NCI-H2196 (cell line): ENCODE measurements around the gene ADSS1.

Experiments
- DNase-seq: peaks from one replicate; lab custom pipeline; 2025; ENCODE audit not compliant: unreplicated experiment; lab: John Stamatoyannopoulos, UW

ADSS1 gene

GRCh38 chr14:104781271-104782077, 57.4 kb downstream of the ADSS1 start:
- DNase-seq, result no peak

DNA sequence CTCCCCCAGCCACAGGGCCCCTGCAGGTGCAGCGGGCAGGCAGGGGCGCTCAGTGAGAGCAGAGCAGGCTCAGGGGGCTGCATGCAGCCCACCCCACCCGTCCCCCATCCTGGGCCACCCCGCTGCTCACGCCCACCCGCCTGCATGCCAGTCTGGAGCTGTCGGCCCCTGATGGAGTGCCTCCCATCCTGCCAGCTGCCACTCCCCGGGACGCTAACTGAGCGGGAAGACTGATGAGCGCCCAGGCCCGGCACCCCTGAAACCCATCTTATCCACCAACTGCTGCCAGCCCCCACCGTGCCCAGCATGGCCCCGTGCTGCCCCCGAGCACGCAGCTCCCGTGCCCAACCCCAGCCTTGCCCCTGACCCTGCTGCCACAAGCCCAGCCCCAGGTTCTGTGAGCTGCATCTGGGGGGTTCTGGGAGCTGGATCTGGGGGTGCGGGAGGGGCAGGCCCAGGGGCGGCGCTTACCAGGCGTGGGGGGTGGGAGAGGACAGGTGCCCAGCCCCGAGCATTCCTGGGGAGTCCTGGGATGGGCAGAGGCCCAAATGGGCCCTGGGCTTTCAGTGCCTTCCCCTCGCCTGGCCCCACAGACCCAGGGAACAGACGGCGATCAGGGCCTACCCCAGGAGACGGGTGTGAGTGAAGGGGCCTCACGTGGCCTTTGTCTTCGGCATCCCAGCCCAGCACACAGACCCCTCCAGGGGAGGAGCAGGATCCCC, 58.2 kb downstream of the ADSS1 start:
- DNase-seq, result no peak

DNA sequence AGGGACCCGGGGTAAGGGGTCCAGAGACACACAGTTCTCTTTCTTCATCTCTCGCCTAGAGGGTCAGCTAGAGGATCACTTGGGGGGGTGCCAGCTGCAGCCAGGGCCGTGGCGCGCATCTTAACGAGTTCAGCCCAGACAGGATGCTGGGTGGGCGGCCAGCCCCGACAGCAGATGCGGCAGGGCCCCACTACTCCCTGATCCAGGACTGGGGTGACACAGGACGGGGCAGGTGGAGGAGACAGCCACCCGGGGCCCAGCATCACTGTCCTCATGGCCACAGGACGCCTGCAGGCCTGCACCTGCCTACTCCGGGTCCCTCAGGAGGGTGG, 58.7 kb downstream of the ADSS1 start:
- DNase-seq, result no peak

GRCh38 chr14:104783484-104784217, 59.6 kb downstream of the ADSS1 start:
- no peak for DNase-seq

GRCh38 chr14:104784218-104784568, 60.2 kb downstream of the ADSS1 start:
- DNase-seq, result no peak

- DNase-seq, result no peak
Observed at GRCh38 chr14:104784846-104785707, 61.0 kb downstream of the ADSS1 start.

GRCh38 chr14:104785708-104786080, 61.7 kb downstream of the ADSS1 start:
- DNase-seq, result no peak

DNA sequence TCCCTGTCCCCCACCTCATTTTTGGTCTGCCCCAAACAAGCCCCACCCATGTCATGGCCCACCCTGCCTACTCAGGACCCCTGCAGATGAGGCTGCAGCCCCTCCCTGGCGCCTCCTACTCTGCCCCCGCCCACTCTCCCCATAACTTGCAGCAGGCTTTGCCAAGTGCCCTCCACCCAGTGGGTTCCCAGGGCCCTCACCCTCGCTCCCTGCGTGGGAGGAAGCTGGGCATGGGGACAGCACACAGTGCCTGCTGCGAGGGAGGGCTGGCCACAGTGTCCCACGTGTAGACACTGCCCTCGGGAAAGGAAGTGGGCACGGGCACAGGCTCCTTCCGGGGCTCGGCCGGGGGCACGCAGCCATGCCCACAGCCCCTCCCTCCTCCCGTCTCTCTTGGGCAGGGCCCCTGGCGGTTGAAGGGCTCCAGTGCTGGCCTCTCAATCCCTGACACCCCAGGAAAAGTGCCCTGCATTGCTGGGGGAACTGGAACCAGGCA, 62.1 kb downstream of the ADSS1 start:
- DNase-seq, result no peak

DNA sequence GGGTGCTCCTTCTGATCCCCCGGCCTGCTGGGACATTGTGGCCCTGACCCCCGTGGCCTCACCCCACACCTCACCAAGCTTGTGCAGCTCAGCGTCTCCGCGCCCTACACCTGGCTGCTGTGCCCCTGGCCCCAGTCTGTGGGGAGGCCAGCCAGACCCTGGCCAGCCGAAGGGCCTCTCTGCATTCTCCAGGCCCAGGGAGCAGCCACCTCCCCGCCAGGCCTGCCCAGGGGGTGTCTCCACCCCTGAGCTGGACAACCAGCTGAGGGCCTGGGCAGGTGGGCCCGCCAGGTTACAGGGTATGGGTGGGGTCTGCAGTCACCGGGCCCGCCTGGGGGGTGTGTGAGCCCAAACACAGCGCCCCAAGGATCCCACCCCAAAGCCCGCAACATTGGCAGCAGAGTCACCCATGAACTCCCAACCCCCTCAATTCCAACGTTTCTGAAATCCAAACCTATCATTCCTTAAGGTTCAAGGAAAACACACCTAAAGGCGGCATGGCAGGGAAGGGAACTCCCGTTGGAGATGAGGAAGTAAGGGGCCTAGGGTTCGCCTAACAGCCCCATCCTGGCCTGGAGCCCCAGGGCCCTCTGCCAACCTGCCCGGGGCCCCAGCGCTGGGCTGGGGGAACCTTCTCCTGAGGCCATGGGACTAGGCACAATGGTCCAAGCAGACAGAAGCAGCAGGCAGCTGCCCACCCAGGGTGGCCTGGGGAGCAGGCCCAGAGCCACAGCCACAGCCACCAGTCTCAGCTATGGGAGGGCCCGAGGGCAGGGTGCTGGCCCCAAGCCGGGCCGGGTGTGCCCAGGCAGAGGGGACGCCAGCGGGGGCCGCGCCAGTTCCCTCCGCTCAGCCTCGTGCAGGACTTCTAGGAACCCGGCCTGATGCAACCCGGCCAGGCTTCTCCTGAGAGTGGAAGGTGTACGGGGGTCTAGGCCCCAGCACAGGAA, 63.0 kb downstream of the ADSS1 start:
- no peak for DNase-seq

- no peak for DNase-seq
Observed at GRCh38 chr14:104787736-104788135, 63.7 kb downstream of the ADSS1 start.

- no peak for DNase-seq
Observed at GRCh38 chr14:104788161-104788818, 64.3 kb downstream of the ADSS1 start.

GRCh38 chr14:104788873-104789663, 65.0 kb downstream of the ADSS1 start:
- no peak for DNase-seq

DNA sequence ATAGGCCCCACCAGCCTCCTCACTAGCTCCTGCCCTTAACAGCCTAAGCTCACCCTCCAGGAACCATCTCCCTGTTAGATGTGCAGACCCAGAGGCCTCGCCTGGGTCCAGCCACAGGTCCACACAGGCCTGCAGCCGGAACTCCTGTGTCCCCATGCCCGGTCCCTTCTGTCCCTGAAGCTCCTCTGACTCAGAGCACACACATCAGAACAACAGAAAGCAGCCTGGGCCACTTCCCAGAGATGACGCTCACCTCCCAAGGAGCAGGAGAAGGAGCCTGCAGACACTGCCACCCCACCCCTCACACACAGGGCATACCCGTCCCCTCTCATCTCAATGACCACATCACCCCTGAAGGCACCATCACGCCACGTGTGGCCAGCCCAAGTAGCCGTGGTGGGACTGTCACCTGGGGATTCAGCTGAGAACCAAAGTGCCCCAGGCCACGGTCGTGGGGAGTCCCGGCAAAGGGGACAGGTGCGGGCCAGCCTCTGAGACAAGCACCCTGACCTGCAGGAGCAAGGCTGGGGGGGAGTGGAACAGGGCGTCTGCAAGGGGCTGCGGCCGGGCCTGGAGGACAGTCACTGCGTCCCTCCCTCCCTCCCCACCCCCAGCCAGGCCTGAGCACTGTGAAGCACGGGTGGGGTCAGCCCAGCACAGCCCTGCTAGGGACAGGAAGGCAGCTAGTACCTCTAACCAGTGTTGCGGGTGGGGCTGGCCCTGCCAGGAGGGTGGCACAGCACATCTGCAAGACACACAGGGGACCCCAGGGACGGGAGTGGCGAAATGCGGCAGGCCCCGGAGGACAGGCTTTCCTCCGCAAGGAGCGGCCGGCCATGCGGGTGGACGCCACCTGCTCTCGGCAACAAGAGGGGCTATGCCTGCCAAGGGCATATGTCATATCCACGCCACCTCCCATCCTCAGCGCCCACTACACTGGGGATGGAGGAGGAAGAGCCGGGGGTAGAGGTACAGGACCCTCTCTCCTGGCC, 66.0 kb downstream of the ADSS1 start:
- DNase-seq, result no peak

DNA sequence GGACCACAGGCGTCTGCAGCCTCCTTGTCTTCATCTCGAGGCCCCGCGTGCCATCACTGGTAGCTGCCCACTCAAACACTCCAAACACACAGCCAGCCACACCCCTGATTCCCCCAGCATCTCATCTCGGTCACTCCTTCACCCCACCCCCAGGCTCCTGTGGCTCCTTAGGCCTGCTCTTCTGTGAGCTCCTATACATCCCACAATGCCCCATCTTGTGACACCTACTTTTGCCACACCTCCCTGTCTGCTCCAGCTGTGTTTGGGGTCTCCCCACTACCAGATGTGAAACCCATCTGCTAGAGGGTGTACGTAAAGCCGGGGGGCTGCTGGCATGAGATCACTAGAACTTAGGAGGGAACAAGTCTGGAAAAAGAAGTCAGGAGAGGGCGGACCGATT, 67.4 kb downstream of the ADSS1 start:
- DNase-seq, result no peak

DNA sequence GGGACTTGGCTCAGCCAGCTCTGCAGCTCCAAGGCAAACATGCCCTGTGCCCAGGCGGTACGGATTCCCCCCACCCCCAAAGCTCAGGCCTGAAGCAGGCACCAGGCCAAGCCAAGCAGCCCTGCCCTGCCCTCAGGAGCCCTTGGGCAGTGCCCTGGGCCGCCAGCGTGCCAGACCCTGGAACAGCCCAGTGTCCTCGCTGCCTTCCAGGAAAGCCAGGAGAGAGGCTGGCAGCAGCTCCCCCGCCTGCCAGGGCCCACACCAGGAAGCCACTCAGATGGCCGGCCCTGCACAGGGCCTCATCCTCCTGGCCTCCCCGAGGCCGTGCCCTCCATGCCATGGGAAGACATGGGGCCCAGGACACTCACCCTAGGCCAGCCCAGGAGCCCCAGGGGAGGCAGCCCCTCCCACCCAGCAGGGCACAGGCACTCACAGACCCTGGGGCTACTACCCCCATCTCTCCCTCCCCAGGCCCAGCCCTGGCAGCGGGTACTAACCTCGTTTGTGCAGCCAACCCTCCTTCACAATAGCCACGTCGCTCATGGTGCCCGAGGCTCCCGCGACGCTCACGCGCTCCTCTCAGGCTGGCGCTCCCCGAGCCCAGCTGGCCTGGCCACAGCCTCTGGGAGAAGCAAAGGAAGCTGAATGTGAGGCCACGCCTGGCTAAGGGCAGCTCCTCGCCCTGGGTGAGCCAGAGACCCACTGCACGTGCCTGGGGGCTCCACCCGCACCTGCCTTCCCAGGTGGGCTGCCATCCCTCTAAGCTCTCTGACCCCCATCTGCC, 68.3 kb downstream of the ADSS1 start:
- DNase-seq, result no peak

DNA sequence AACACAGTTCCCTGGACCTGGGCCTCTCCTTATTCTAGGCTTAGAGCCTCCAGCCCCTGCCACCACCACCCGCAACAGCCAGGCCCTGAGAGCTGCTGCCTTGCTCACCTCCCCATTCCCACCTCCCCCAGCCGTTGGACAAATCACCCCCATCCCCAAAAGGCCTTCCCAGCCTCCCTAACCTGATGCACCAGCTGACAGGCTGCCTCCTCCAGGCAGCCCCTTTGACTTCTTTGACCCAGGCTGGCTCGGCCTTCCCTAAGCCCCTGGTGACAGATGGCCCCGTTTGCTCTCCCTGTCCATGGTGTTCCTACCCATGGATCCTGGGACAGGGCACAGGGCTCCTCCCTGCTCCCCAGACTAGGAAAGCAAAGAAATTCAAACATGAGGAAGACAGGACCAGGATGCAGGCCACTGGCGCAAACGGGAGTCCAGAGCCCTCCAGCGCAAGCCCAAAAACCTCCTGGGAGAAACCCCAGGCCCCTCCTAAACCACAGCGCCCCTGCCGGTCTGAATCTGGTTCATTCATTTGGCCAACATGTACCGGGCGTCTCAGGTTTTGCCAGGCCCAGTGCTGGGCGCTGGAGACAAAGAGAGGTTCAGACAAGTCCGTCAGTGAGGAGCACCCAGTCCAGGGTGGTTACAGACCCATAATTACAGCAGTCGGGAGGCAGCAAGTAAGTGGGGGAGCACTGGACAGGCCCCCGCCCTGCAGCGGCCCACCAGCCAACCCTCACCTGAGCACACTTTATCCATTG, 69.1 kb downstream of the ADSS1 start:
- no peak for DNase-seq
